Natural killer cell (primary cell): ENCODE results near the gene LRRC26. TPM values are rescaled to one million over a fixed set of nuclear protein-coding genes. Genes with fewer than 3 reads are reported as not detected.
A peak's percentile ranks its signal among the peaks of the same experiment; 100 is the strongest.

Source experiments
- ATAC-seq, 3 donors: fragments of 150-1000 bp in 2 of 3; fragments of 200-7000 bp in 1 of 3; cut with Tn5 transposase; 1 replicate in 1 of 3; 2 replicates in 2 of 3; pipeline ENCODE4 v1.10.0; 2021; ENCODE audit warnings: mild to moderate bottlenecking in 2 of 3, moderate library complexity in 2 of 3
- DNase-seq, 2 donors: peaks; one replicate each; pipeline versions ENCODE4 v3.0.0 to v3.0.0-alpha.2; 2013 to 2021; ENCODE audit warnings: mixed read lengths in 1 of 2
- H3K27ac ChIP-seq: one replicate; pipeline ENCODE4 v1.5.1; 2013; ENCODE audit warnings: mild to moderate bottlenecking, low read length
- H3K27me3 ChIP-seq: one replicate; pipeline ENCODE4 v1.6.1; 2013; ENCODE audit warnings: low read length; ENCODE audit not compliant: control insufficient read depth, insufficient read depth
- H3K36me3 ChIP-seq: one replicate; pipeline ENCODE4 v1.6.1; 2013; ENCODE audit warnings: low read length; ENCODE audit not compliant: control insufficient read depth, insufficient read depth
- H3K4me1 ChIP-seq: one replicate; pipeline ENCODE4 v1.6.1; 2013; ENCODE audit warnings: low read length; ENCODE audit not compliant: control insufficient read depth, insufficient read depth
- H3K4me3 ChIP-seq: one replicate; pipeline ENCODE4 v1.5.1; 2013; ENCODE audit warnings: low read length
- H3K9me3 ChIP-seq: one replicate; pipeline ENCODE4 v1.6.1; 2013; ENCODE audit warnings: low read length; ENCODE audit not compliant: control insufficient read depth, insufficient read depth
- H3K27ac Mint-ChIP-seq, 2 donors: one replicate each; pipeline ENCODE4 v1.8.0; 2022; ENCODE audit warnings: mild to moderate bottlenecking in 2 of 2, mixed read lengths in 2 of 2, moderate library complexity in 1 of 2
- H3K27me3 Mint-ChIP-seq, 2 donors: one replicate each; pipeline ENCODE4 v1.8.0; 2022; ENCODE audit warnings: low read depth in 2 of 2, mixed read lengths in 2 of 2
- H3K36me3 Mint-ChIP-seq: one replicate; pipeline ENCODE4 v1.8.0; 2022; ENCODE audit warnings: mixed read lengths
- H3K4me1 Mint-ChIP-seq, 2 donors: one replicate each; pipeline ENCODE4 v1.8.0; 2022; ENCODE audit warnings: mixed read lengths in 2 of 2
- H3K4me3 Mint-ChIP-seq: one replicate; pipeline ENCODE4 v1.8.0; 2022; ENCODE audit warnings: mild to moderate bottlenecking, moderate library complexity, mixed read lengths
- H3K9me3 Mint-ChIP-seq, 2 donors: one replicate each; pipeline ENCODE4 v1.8.0; 2022; ENCODE audit warnings: mixed read lengths in 2 of 2
- CTCF ChIP-seq: fragments of 200-600 bp; IDR thresholded peaks from one replicate; pipeline ENCODE4 v1.8.0; 2022; ENCODE audit warnings: antibody characterized with exemption
- WGBS: methylation state at CpG from one replicate; pipeline ENCODE4 v1.1.7; 2013; ENCODE audit warnings: missing lambda C conversion rate; ENCODE audit not compliant: insufficient coverage; 5-methylcytosine and 5-hydroxymethylcytosine counted together
- intact Hi-C: fragments of 100-400 bp; cut with micrococcal nuclease; formaldehyde crosslinking; loops from one replicate; pipeline ENCODE4 v1.14.2; 2022
- total RNA-seq, 4 donors: library from RNA; stranded (reverse); fragments of 120-200 nt in 1 of 4; gene quantifications; one replicate each; pipeline versions ENCODE4 v1.2.3 to v1.2.4, GENCODE V29; 2013 to 2022

The LRRC26 gene
- total RNA-seq, 3 donors from 2014 or later (not counting 1 experiment from before 2014, with no cell fraction given) = not detected

GRCh38 chr9:137198051-137198901 is 28.4 kb upstream of the LRRC26 start:
- peak overlapping the region; percentile 25 for H3K4me3 Mint-ChIP-seq
- no peak for DNase-seq
- H3K27me3 Mint-ChIP-seq = no peaks in the 10 kb centered on the region
- Histone ChIP-seq H3K9me3 (no peaks in the 10 kb centered on the region), H3K27me3 (no peaks in the 10 kb centered on the region), H3K27ac (no peak overlapping the region), H3K4me1 (peaks cover 23% of the 10 kb centered on the region), H3K36me3 (no peaks in the 10 kb centered on the region), H3K4me3 (no peak overlapping the region)
- no peaks in the 10 kb centered on the region for H3K9me3 Mint-ChIP-seq
- 96% methylated on average over 19 of the region's 19 CpGs for WGBS
- H3K36me3 Mint-ChIP-seq = no peaks in the 10 kb centered on the region
- no peak overlapping the region for H3K27ac Mint-ChIP-seq
- ATAC-seq = no peak
- intact Hi-C loops = no loop called here
- peaks cover 5 to 23% of the 10 kb centered on the region in 2 donors for H3K4me1 Mint-ChIP-seq
- no peak for TF ChIP-seq CTCF

- no peak overlapping the region for H3K4me3 Mint-ChIP-seq
- TF ChIP-seq CTCF = no peak
- H3K9me3 Mint-ChIP-seq = no peaks in the 10 kb centered on the region
- H3K27ac Mint-ChIP-seq = no peak overlapping the region
- peaks cover 6% of the 10 kb centered on the region for H3K36me3 ChIP-seq
- WGBS = 96% methylated on average over 21 of the region's 21 CpGs
- H3K27me3 ChIP-seq = no peaks in the 10 kb centered on the region
- H3K27ac ChIP-seq = no peak overlapping the region
- H3K27me3 Mint-ChIP-seq = no peaks in the 10 kb centered on the region
- H3K4me3 ChIP-seq = no peak overlapping the region
- DNase-seq (no peak), ATAC-seq (no peak)
- H3K36me3 Mint-ChIP-seq = no peaks in the 10 kb centered on the region
- peaks cover 14% of the 10 kb centered on the region for H3K4me1 ChIP-seq
- no peaks in the 10 kb centered on the region for H3K9me3 ChIP-seq
- intact Hi-C loops = no loop called here
- peaks cover 0 to 19% of the 10 kb centered on the region in 2 donors for H3K4me1 Mint-ChIP-seq
Measured at GRCh38 chr9:137195525-137196220, 25.8 kb upstream of the LRRC26 start.

GRCh38 chr9:137194909-137195308 is 25.1 kb upstream of the LRRC26 start:
- H3K4me3 ChIP-seq = no peak overlapping the region
- Mint-ChIP-seq H3K4me1 (peaks cover 0 to 21% of the 10 kb centered on the region in 2 donors), H3K27me3 (no peaks in the 10 kb centered on the region), H3K36me3 (no peaks in the 10 kb centered on the region), H3K27ac (no peak overlapping the region), H3K9me3 (no peaks in the 10 kb centered on the region), H3K4me3 (no peak overlapping the region)
- H3K4me1 ChIP-seq = peaks cover 18% of the 10 kb centered on the region
- intact Hi-C loops = no loop called here
- TF ChIP-seq CTCF = no peak
- peaks cover 13% of the 10 kb centered on the region for H3K36me3 ChIP-seq
- DNase-seq (no peak), ATAC-seq (no peak)
- no peaks in the 10 kb centered on the region for H3K27me3 ChIP-seq
- 93% methylated on average over 10 of the region's 10 CpGs for WGBS
- no peaks in the 10 kb centered on the region for H3K9me3 ChIP-seq
- no peak overlapping the region for H3K27ac ChIP-seq
